Activated CD8-positive, alpha-beta memory T cell treated with anti-CD3 and anti-CD28 coated beads, Interleukin-2, amount 10 ng/mL, durations not matched to agents 7 days and 5 days (primary cell): ENCODE data around the gene ITPK1. TPM values are rescaled to one million over a fixed set of nuclear protein-coding genes. Genes with fewer than 3 reads are reported as not detected.

ENCODE experiments used
- ATAC-seq: fragments of 150-1000 bp; cut with Tn5 transposase; one replicate; pipeline ENCODE4 v1.10.0; 2021; ENCODE audit warnings: moderate library complexity
- CTCF ChIA-PET: fragments of 350-600 bp; sonication (Branson Sonifier 250); formaldehyde crosslinking; loops from one replicate; lab custom pipeline; 2021; ENCODE audit warnings: antibody characterized with exemption; lab: Charles Lee
- DNase-seq: peaks from one replicate; pipeline ENCODE4 v3.0.0-alpha.2; 2020
- H3K27ac Mint-ChIP-seq: one replicate; pipeline ENCODE4 v1.8.0; 2021; ENCODE audit warnings: mild to moderate bottlenecking, mixed read lengths
- H3K27me3 Mint-ChIP-seq: one replicate; pipeline ENCODE4 v1.8.0; 2021; ENCODE audit warnings: mixed read lengths
- H3K36me3 Mint-ChIP-seq: one replicate; pipeline ENCODE4 v1.8.0; 2021; ENCODE audit warnings: mild to moderate bottlenecking, mixed read lengths
- H3K4me1 Mint-ChIP-seq: one replicate; pipeline ENCODE4 v1.8.0; 2021; ENCODE audit warnings: mixed read lengths
- H3K4me3 Mint-ChIP-seq: one replicate; pipeline ENCODE4 v1.8.0; 2021; ENCODE audit warnings: mild to moderate bottlenecking, moderate library complexity, mixed read lengths
- H3K9me3 Mint-ChIP-seq: one replicate; pipeline ENCODE4 v1.8.0; 2022; ENCODE audit warnings: low read depth, mixed read lengths
- total RNA-seq, 2 experiments: library from RNA; stranded (reverse); gene quantifications; one replicate each; pipeline ENCODE4 v1.2.3, GENCODE V29; 2021

Gene ITPK1
- total RNA-seq, 2 experiments from 2014 or later: 96.1 to 103 TPM

DNA sequence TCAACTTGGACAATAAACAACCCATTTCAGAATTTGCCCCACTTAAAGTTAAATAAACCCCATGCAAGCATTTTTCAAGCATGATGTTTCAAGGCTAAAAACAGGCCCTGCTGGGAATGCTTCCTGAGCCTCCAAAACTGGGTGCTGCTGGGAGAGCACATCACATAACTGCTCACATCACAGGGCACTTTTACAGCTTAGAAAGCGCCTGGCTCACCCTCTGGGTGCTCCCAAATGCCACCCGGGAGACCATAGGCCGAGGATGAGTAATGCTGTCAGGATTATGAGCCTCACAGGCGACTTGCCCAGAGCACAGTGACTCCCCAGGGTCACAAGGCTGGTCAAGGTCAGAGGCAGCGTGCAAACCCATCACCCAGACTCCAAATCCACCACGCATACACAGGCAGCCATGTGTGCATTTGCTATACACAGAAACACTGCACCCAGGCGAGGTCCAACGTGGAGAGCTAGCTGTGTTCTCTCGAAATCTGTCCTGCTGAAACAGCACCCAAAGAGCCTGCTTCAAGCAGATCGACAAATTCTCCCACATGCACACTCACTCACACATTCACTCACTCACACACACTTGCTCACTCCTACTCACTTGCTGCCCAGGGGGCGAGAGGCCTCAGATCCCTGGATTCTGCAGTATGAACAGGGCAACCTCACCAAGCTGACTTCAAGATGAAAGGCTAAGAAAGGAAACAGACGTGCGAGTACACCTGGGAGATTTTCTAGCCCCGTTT is 58.7 kb downstream of the ITPK1 start:
- no peaks in the 10 kb centered on the region for H3K36me3 Mint-ChIP-seq
- no peaks in the 10 kb centered on the region for H3K27me3 Mint-ChIP-seq
- no peak for DNase-seq
- H3K27ac Mint-ChIP-seq: no peak overlapping the region
- ATAC-seq: no peak
- peaks cover 35% of the 10 kb centered on the region for H3K4me1 Mint-ChIP-seq
- CTCF ChIA-PET: interaction anchor here (1.2 kb wide), 1 partner anchor 57 kb away, joined by 3 read pairs; no protein-coding TSS in a partner anchor
- H3K9me3 Mint-ChIP-seq: no peaks in the 10 kb centered on the region
- H3K4me3 Mint-ChIP-seq: no peak overlapping the region

DNA sequence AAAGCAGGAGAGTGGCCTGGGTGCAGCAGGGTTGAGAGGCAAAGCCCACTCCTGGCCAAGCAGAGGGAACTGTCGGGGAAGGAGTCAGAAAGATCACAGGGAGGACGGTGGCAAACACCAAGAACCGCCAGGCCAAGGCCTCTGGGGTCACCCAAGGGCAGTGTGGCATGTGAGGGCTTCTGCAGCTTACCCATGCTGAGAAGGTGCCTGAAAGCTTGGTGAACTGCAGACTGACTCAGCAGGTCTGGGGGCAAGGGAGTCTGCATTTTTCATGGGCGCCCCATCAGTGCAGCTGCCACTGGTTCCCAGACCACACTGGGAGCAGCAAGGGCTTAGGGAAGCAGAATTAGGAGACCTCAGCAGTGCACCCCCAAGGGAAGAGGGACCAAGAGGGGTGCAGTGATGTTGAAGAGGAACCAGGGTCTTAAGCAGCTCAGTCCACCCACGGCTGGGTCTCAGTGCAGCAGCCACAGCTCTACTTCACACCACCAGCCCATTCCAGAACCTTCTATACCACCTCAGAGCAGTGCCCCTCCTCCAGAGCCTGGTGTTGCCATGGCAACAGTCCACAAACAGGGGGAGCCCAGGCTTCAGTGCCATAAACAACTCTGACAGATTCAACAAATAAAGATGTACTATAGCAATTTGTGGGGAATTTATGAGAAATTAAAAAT is 59.4 kb downstream of the ITPK1 start:
- ATAC-seq (no peak), DNase-seq (no peak)
- H3K4me1 Mint-ChIP-seq: peaks cover 28% of the 10 kb centered on the region
- H3K4me3 Mint-ChIP-seq: no peak overlapping the region
- CTCF ChIA-PET: interaction anchor here (1.0 to 1.2 kb wide), 2 partner anchors 9 to 57 kb away, joined by 3 read pairs; no protein-coding TSS in a partner anchor
- H3K36me3 Mint-ChIP-seq: no peaks in the 10 kb centered on the region
- peak overlapping the region; percentile 36 for H3K27ac Mint-ChIP-seq
- no peaks in the 10 kb centered on the region for H3K9me3 Mint-ChIP-seq
- H3K27me3 Mint-ChIP-seq: no peaks in the 10 kb centered on the region

DNA sequence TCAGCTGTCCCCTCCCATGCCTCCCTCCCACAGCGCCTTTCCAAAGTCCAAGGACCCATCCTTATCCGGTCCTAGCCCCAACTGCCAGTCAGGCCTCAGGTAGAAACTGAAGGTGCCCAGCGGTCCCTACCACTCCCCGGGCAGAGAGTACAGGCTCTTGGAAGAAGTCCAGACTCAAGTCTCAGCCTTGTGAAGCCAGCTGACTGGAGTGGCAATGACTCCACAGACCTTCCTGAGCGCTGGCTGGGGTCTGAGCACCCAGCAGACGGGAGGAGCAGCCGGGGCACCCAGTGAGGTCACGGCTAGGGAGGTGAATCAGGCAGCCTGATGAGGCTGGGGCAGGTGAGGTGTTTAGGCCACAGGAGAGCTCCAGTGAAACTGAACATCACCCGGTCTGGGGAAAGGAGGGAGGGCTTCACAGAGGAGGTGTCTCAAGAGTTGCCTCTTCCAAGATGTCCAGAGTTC is 60.0 kb downstream of the ITPK1 start:
- no peaks in the 10 kb centered on the region for H3K36me3 Mint-ChIP-seq
- no peak overlapping the region for H3K4me3 Mint-ChIP-seq
- peaks cover 22% of the 10 kb centered on the region for H3K4me1 Mint-ChIP-seq
- CTCF ChIA-PET: interaction anchor here (1.0 to 1.2 kb wide), 2 partner anchors 9 to 58 kb away, joined by 3 read pairs; no protein-coding TSS in a partner anchor
- DNase-seq: no peak
- peak overlapping the region; percentile 11 for H3K27ac Mint-ChIP-seq
- H3K27me3 Mint-ChIP-seq: no peaks in the 10 kb centered on the region
- no peaks in the 10 kb centered on the region for H3K9me3 Mint-ChIP-seq
- ATAC-seq: no peak

DNA sequence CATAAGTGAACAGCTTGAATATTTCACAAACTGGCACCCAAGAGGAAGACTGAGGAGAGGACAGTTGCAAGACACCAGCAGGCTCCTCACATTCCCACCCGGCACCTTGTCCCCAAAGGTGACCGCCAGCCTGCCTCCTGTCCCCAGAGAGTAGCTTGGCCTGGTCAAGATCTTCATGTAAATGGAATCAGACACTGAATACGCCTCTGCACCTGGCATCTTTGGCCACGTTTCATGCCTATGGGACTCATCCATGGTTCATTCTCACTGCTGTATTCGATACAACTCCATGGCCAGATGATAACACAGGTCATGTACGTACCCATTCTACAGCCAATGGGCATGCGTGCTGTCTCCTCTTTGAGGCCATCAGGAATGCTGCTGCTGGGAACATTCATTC is 60.8 kb downstream of the ITPK1 start:
- H3K27ac Mint-ChIP-seq: no peak overlapping the region
- no peaks in the 10 kb centered on the region for H3K36me3 Mint-ChIP-seq
- H3K4me1 Mint-ChIP-seq: peaks cover 13% of the 10 kb centered on the region
- H3K4me3 Mint-ChIP-seq: no peak overlapping the region
- DNase-seq: no peak
- no peaks in the 10 kb centered on the region for H3K9me3 Mint-ChIP-seq
- ATAC-seq: no peak
- no peaks in the 10 kb centered on the region for H3K27me3 Mint-ChIP-seq
- CTCF ChIA-PET: no interaction called here

DNA sequence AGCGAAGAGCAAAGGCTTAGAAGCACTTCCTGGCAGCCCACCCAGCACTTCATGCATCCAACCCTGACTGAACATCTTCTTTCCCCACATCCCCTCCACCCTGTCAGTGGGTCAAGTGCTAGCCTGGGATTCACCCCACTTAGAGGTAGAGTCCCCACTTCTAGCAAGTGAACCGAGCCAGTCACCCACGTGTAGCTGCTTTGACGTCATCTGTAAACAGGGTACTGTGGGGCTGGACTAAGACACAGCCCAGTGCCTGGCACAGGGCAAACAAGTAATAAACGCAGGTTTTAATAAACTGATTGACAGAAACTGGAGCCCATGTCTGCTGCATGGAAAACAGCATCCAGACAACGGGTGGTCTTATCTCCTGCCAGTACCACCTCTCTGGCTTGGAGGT is 61.7 kb downstream of the ITPK1 start:
- Mint-ChIP-seq H3K9me3 (no peaks in the 10 kb centered on the region), H3K27ac (no peak overlapping the region), H3K27me3 (no peaks in the 10 kb centered on the region), H3K36me3 (no peaks in the 10 kb centered on the region), H3K4me1 (peaks cover 12% of the 10 kb centered on the region), H3K4me3 (no peak overlapping the region)
- CTCF ChIA-PET: no interaction called here
- ATAC-seq (no peak), DNase-seq (no peak)

DNA sequence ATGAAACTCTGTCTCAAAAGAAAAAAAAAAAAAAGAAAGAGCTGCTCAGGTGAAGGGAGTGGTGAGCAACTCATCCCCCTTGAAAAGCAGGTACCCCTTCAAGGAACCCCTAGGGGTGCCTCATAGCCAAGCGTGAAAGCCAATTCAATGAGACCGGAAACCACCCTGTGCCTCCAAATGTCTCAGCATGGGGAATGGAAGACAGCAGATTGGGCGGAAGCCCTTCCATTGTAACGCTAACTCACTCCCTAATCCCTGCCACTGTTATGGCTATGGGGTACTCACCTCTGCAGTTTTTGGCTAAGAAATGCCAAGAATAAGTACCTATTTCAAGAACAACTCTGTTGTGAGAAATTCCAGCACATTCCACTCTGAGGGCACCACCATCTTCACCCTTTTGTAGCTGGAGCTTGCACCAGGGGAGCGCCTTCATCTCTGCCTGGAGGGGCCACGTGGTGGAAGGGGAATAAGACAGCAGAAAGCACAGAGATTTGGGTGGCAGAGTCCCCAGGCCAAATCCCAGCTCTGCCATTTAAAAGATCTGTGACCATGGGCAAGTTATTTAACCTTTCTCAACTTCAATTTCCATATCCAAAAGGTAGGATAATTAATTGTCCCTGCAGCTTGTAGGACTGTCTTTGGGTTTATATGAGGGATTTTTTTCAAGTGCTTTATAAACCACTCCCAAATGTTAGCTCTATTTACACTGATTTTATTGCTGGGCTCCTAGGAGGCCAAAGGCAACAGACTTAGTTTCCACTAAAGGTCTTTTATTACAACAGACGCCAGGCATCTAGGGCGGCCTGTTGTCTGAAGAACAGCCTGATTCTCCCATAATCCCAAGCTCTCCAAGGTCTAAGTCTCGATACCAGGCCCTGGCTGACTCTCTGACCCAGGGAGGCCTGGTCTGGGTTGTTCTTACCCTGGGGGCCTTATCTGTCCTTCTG is 63.9 kb downstream of the ITPK1 start:
- CTCF ChIA-PET: interaction anchor here (1.0 to 1.7 kb wide), 2 partner anchors 9 to 14 kb away, joined by 4 read pairs; no protein-coding TSS in a partner anchor

DNA sequence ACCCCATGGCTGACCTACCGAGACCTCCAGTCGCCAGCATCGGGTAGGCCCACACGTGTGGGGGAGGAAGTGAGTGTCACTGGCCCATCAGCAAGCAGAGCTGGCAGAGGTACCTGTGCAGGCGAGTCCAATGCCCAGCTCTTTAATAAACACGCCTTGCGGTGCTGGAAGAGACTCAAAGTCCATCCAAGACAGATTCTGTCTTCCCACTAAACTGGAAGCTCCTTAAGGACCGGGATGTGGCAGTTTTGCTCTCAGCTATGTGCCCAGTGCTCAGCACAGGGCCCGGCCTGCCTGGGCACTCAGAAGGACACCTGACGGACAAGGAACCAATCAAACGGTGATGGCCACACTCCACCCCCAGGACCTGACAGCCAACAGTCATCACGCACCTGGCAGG is 65.0 kb downstream of the ITPK1 start:
- Mint-ChIP-seq H3K27me3 (no peaks in the 10 kb centered on the region), H3K27ac (no peak overlapping the region), H3K4me3 (no peak overlapping the region), H3K36me3 (peaks cover 3% of the 10 kb centered on the region), H3K4me1 (peaks cover 6% of the 10 kb centered on the region), H3K9me3 (no peaks in the 10 kb centered on the region)
- no peak for ATAC-seq
- CTCF ChIA-PET: interaction anchor here (1.7 kb wide), 1 partner anchor 13 kb away, joined by 4 read pairs; no protein-coding TSS in a partner anchor
- no peak for DNase-seq

More for the DNA sequence above, 63.9 kb downstream of the ITPK1 start:
- DNase-seq: no peak
- Mint-ChIP-seq H3K9me3 (no peaks in the 10 kb centered on the region), H3K4me1 (peaks cover 2% of the 10 kb centered on the region), H3K27ac (no peak overlapping the region), H3K27me3 (no peaks in the 10 kb centered on the region), H3K36me3 (peaks cover 3% of the 10 kb centered on the region), H3K4me3 (no peak overlapping the region)
- ATAC-seq: no peak

DNA sequence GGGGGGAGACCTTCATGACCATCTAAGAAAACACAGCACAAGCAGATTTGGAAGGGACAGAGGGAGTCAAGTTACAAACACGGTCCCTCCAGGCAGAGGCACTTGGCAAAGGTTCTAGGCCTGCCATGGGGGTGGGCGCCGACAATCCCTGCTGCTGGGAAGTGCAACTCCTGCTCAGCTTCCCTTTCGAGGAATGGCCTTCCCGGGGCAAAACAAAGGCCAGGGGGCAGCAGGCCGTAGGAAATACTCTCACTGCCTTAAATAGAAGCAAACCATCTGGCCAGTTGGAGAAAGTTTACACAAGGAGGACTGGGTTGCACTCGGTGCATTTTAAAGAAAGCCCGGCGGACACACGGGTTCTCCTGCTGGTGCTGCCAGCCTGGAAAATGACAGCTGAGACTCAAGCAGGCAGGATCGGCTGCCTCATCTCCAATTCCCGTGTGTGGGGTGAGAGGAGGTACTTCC is 65.8 kb downstream of the ITPK1 start:
- DNase-seq (no peak), ATAC-seq (no peak)
- no peak overlapping the region for H3K27ac Mint-ChIP-seq
- no peaks in the 10 kb centered on the region for H3K27me3 Mint-ChIP-seq
- no peaks in the 10 kb centered on the region for H3K9me3 Mint-ChIP-seq
- CTCF ChIA-PET: no interaction called here
- H3K4me3 Mint-ChIP-seq: no peak overlapping the region
- peaks cover 11% of the 10 kb centered on the region for H3K4me1 Mint-ChIP-seq
- peaks cover 3% of the 10 kb centered on the region for H3K36me3 Mint-ChIP-seq

DNA sequence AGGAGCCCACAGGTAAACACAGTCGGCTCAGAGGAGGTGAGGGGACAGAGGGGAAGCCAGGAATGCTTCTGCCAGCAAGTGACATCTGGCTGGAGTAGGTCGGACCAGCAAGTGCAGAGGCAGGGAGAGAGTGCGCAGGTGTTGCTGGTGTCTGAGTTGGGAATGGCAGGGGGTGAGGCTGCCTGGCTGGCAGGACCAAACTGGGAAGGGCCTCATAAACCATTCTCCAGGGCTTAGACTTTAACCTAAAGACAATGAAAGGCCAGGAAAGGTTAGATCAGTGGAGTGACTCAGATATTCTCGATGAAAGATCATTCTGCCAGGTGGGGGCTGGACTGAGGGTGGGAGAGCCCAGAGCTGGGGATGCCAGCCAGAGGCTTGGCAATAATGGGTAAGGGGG is 66.4 kb downstream of the ITPK1 start:
- CTCF ChIA-PET: no interaction called here
- no peaks in the 10 kb centered on the region for H3K9me3 Mint-ChIP-seq
- H3K27ac Mint-ChIP-seq: no peak overlapping the region
- no peak overlapping the region for H3K4me3 Mint-ChIP-seq
- ATAC-seq (no peak), DNase-seq (no peak)
- H3K36me3 Mint-ChIP-seq: peaks cover 3% of the 10 kb centered on the region
- H3K27me3 Mint-ChIP-seq: no peaks in the 10 kb centered on the region
- H3K4me1 Mint-ChIP-seq: peaks cover 16% of the 10 kb centered on the region

DNA sequence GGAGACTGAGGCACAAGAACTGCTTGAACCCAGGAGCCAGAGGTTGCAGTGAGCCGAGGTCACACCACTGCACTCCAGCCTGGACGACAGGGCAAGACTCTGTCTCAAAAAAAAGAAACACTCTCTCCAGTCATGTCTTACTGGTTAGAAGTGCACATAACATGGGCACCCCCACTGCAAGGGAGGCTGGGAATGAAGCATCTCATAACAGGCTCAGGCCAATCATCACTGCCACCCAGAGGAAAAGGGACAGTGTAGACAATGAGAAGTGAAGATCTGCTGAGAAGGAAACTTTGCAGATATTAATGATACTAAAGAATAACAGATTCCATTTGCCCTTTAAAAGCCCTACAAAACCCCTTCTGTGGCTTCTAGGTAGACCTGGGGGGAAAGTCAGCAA is 66.9 kb downstream of the ITPK1 start:
- Mint-ChIP-seq H3K9me3 (no peaks in the 10 kb centered on the region), H3K27ac (no peak overlapping the region), H3K4me1 (peaks cover 20% of the 10 kb centered on the region), H3K27me3 (no peaks in the 10 kb centered on the region), H3K36me3 (peaks cover 3% of the 10 kb centered on the region), H3K4me3 (no peak overlapping the region)
- CTCF ChIA-PET: interaction anchor here (0.9 to 2.3 kb wide), 2 partner anchors 14 to 65 kb away, joined by 4 to 7 read pairs; no protein-coding TSS in a partner anchor
- no peak for ATAC-seq
- no peak for DNase-seq

DNA sequence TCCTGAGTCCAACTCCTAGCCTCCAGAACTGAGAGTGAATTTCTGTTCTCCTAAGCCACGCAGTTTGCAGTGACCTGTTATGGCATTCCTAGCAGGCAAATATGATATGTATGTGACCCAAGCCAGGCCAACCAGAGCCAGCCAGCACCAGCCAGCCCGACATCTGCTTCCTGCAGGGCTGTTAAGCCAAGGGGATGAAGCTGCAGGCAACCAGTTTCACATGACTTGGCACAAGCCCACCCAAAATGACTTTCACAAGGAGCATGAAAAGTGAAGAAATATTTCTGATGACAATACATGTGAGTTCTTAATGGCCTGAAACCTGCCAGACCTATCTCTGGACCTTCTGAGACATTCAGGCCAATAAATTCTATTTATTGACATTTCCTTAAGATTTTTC is 68.1 kb downstream of the ITPK1 start:
- peaks cover 31% of the 10 kb centered on the region for H3K4me1 Mint-ChIP-seq
- H3K9me3 Mint-ChIP-seq: no peaks in the 10 kb centered on the region
- no peak for DNase-seq
- no peak overlapping the region for H3K4me3 Mint-ChIP-seq
- no peak for ATAC-seq
- CTCF ChIA-PET: interaction anchor here (2.3 kb wide), 1 partner anchor 13 kb away, joined by 7 read pairs; no protein-coding TSS in a partner anchor
- H3K36me3 Mint-ChIP-seq: peaks cover 3% of the 10 kb centered on the region
- no peaks in the 10 kb centered on the region for H3K27me3 Mint-ChIP-seq
- H3K27ac Mint-ChIP-seq: no peak overlapping the region

DNA sequence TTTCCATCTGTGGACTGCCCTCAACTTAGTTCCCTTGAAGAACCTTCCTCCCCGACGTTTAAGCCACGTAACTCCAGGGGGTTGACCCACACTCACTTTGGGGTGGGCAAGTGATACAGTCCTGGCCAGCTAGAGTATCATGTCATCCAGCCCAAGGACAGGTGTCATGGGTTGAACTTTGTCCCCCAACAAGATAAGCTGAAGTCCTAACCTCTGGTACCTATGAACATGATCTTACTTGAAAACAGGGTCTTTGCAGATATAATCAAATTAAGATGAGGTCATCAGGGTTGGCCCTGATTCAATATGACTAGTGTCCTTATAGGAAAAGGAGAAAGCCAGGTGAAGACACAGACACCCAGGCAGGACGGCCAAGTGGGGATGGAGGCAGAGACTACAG is 68.6 kb downstream of the ITPK1 start:
- CTCF ChIA-PET: interaction anchor here (1.0 to 2.3 kb wide), 2 partner anchors 11 to 12 kb away, joined by 3 to 7 read pairs; no protein-coding TSS in a partner anchor
- H3K4me1 Mint-ChIP-seq: peaks cover 35% of the 10 kb centered on the region

More for the DNA sequence above, 68.6 kb downstream of the ITPK1 start:
- ATAC-seq (no peak), DNase-seq (no peak)
- no peaks in the 10 kb centered on the region for H3K9me3 Mint-ChIP-seq
- H3K36me3 Mint-ChIP-seq: peaks cover 3% of the 10 kb centered on the region
- no peaks in the 10 kb centered on the region for H3K27me3 Mint-ChIP-seq
- no peak overlapping the region for H3K4me3 Mint-ChIP-seq
- no peak overlapping the region for H3K27ac Mint-ChIP-seq
